ENCODE measurements around the gene INKA1.
"Not testable (repeated sequence)": the region's sequence is repeated elsewhere in the genome, so short reads cannot be mapped to it uniquely, and the experiment has no call there.

INKA1 gene

DNA sequence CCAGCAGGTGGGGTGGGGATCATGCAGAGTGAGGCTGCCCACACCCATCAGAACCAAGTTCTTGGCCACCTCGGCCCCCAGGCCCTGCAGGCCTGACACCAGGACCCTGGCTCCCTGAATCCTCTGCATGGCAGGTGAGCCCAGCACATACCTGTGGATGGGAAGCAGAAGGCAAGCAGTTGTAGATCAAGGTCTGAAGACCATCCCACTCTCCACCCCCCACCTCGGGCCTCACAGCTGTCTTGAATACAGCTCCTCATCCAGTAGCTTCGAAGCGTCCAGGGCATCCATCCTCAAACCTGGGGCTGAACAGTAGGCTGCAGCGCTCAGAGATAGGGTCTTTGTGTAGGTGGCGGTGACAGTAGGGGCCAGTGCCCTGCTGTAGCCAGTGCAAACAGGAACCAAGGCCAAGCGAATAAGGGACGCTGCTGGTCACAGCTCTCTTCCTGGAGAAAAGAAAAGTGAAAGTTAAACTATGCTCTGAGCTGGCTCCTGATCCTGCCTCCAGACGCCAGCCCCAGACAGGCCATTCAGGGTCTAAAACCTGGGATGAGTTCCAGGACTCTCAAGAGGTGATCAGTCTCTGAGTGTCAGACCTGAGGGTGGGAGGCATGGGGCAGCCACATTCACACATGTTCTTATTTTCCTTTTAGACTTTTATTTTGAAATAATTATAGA, 10.6 kb downstream of the INKA1 start, which contains the start of gene UBA7:
Gene UBA7 (minus strand): TSS at position 457 of the 678 bp plus-strand sequence. CDS start 166 bp downstream, at position 291.
- DNase-seq: no peak

DNA sequence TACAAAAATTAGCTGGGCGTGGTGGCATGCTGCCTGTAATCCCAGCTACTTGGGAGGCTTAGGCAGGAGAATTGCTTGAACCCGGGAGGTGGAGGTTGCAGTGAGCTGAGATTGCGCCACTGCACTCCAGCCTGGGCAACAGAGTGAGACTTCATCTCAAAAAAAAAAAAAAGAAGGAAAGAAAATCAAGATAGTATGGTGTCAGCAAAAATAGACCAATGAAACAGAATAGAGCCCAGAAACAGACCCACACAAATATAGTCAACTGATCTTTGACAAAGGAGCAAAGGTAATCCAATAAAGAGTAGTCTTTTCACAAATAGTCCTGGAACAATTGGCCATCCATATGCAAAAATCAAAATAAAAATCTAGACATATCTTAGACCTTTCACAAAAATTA, 20.1 kb downstream of the INKA1 start:
- DNase-seq: not testable (repeated sequence)

DNA sequence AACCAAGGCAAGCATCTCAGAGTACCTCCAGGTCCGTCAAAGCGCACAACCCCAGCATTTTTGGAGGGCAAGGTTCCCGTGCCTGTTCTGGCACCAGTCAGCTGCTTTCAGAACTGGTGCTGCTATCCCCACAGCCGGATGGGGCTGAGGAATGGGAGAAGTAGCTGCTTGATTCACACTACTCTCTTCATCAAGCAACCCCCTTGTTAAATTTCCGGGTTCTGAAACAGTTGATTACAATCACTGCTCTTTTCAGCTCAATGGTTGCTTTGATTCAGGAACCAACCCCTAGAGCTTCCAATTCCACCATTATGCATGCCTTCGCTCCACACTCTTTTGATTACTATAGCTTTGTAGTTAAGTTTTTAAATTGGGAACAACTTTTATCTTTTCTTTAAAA, 23.0 kb downstream of the INKA1 start:
- DNase-seq: no peak

DNA sequence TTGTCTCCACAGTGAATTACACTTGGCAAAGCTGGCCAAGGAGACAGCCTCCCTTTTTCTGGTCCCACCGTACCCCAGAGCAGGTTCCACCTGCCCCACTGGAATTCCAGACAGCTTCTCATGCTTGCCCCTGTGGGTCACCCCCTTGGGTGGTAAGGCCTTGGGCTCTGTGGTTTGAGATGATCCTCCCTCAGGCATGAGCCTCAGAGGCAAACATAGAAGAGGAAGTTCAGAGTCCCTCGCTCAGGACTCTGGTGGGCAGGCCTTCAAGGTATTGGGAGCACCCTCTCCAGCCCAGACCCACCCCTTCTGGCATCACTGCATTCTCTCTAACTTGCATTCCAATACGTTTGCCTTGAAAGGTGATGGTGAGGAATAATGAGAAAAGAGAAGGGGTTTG, 28.3 kb downstream of the INKA1 start:
- no peak for DNase-seq

GRCh38 chr3:49839193-49839809, 36.2 kb downstream of the INKA1 start:
- DNase-seq: peak; percentile 34

DNA sequence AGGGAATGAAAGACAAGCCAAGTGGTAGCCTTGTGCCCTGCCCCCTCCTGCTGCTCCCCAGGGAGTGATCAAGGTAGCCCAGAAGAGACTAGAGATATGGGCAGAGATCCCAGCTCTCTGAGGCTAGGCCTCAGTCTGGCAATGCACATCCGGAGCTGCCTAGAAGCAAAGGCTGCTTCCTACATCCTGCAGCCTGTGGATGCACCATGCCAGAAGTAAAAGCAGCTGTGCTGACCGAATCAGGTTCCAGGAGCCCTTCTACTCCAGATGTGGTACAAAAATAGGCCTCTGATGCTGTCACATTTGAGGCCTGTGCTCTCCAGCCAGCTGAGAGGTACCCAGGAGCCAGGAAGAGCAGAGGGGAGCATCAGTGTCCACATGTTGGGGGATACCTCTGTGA, 37.3 kb downstream of the INKA1 start:
- DNase-seq: no peak

- no peak for DNase-seq
Measured at GRCh38 chr3:49841126-49841696, 38.1 kb downstream of the INKA1 start.

DNA sequence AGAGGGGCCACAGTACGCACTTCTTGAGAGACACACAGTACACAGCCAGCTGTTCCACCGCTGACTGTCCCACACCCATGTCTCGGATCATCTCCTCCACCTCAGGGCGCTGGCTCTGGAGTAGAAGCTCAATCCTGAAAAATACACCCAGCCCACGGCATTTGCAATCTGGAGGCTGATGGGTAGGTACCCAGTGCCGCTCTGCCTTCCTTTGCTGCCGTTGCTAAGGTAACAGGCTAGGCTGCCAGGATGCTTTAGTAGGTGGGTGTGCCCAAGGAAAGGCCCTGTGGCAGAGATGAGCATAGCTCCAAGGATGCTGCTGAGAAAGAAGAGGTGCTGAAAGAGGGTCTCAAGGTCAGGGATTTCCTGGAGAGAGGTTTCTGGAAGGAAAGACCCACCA, 38.7 kb downstream of the INKA1 start:
- DNase-seq: no peak

DNA sequence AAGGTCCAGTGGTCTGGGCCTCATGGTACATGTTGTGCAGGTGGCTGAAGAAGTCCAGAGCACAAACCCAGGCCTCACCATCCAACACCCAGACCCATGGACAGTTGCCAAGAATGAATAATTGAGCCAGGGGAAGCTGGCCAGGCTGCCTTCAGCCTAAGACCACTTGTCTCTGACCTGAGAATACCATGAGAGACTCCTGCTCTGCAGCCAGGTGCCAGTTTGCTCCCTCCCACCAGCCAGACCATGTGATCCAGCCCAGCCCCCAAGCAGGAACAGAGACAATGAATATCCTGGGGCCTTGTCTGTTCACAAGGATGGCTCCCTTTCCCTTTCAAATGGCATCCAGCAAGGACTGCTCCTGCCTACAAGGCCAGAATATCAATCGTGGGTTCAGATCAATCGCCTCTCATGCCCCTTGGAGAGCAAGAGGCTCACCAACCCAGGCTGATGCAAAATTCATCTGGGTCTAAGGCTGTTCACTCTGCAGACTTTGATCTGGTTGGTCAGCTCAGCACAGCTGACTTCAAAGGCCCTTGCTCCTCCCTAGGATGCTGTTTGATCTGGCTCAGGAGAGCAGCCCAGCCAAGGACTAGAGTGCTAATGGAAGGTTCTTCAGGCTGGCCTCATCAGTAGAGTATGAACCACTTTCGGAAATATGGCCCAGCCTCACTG, 39.9 kb downstream of the INKA1 start:
- no peak for DNase-seq

- DNase-seq: no peak
Measured at GRCh38 chr3:49844464-49845183, 41.6 kb downstream of the INKA1 start.

DNA sequence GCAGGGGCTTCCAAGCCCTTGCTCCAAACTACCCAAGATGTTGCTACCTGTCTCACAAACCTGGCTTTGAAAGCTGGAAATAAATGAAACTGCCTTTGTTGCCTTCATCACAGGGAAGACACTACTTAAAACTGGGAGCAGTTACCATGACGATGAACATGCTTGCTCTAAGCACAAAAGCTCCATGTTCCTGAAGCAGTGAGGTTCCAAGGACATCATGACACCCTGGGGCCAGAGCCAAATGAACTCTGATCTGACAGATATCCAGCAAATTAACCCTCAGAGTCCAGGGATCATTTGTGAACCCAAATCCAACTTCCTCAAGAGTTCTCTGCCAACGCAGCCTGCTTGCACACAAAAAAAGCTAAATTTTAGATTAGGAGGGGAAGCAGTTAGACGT, 42.6 kb downstream of the INKA1 start:
- DNase-seq: no peak

Measured in NCI-H146 (cell line).